Dermis microvascular lymphatic vessel endothelial cell (primary cell): ENCODE results near the gene NANOS3. TPM values are rescaled to one million over a fixed set of nuclear protein-coding genes. Genes with fewer than 3 reads are reported as not detected.
"Not testable (repeated sequence)": the region's sequence is repeated elsewhere in the genome, so short reads cannot be mapped to it uniquely, and the experiment has no call there.

Experiments
- DNase-seq, 2 donors: peaks; one replicate each; pipeline versions ENCODE4 v3.0.0 to v3.0.0-alpha.2; 2010; ENCODE audit warnings: low read depth in 2 of 2
- total RNA-seq: library from RNA; depleted of rRNA; stranded (reverse); fragments of >200 nt; gene quantifications from 2 replicates; pipeline ENCODE4 v1.2.1, GENCODE V29; 2014

The NANOS3 gene
- total RNA-seq, 1 donor from 2014 or later: not detected

GRCh38 chr19:13843104-13843921 is 33.6 kb upstream of the NANOS3 start:
- peak in 1 of 2 donors; percentile 70 for DNase-seq

GRCh38 chr19:13844130-13844631 is 32.8 kb upstream of the NANOS3 start:
- DNase-seq: no peak

- DNase-seq: peak; percentile 94 to 96
These were observed 30.2 kb upstream of the NANOS3 start for GRCh38 chr19:13846557-13847406.

DNA sequence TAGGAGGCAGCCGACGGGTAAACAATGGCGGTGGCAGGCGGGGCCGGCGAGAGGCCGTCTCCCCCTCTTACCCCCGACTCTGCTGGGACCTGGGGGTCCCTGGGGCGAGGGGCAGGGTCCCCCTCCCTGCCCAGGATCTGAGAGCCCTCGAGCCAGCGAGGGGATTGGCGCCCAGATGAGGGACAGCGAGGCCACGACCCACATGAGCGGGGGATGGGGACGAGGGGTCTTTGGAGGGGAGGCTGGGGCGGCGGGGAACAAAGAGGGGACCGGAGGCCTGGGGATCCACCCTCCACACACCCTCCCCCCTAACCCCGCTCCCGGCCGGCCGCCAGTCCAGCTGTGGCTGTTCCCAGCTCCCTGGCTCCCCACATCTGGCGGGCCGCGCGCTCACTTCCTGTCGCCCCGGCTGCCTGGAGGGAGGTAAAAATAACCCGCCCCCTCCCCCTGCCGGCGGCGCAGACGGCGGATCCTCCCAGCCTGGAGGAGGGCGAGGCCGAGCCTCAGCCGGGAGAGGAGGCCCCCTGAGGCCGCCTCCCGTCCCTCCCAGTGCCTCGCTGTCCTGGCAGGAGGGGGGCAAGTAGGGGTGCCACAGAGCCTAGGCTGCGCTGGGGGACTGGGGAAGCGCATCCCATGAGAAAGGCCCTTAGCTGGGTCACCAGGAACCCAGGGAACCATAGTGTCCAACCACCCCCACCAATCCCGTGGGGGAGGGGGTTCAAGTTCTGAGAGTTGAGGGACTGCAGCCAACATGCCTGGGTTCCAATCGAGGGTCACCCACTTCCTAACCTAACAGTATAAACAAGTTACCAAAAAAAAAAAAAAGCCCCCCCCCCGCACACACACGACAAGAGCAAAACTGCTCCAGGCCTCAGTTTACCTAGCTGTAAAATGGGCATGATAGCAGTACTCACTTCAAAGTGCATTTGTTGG is 29.3 kb upstream of the NANOS3 start:
- DNase-seq: peak; percentile 73 to 95

- no peak for DNase-seq
These were observed 28.6 kb upstream of the NANOS3 start for GRCh38 chr19:13848340-13848677.

GRCh38 chr19:13848798-13849676 is 27.9 kb upstream of the NANOS3 start:
- DNase-seq: no peak

DNA sequence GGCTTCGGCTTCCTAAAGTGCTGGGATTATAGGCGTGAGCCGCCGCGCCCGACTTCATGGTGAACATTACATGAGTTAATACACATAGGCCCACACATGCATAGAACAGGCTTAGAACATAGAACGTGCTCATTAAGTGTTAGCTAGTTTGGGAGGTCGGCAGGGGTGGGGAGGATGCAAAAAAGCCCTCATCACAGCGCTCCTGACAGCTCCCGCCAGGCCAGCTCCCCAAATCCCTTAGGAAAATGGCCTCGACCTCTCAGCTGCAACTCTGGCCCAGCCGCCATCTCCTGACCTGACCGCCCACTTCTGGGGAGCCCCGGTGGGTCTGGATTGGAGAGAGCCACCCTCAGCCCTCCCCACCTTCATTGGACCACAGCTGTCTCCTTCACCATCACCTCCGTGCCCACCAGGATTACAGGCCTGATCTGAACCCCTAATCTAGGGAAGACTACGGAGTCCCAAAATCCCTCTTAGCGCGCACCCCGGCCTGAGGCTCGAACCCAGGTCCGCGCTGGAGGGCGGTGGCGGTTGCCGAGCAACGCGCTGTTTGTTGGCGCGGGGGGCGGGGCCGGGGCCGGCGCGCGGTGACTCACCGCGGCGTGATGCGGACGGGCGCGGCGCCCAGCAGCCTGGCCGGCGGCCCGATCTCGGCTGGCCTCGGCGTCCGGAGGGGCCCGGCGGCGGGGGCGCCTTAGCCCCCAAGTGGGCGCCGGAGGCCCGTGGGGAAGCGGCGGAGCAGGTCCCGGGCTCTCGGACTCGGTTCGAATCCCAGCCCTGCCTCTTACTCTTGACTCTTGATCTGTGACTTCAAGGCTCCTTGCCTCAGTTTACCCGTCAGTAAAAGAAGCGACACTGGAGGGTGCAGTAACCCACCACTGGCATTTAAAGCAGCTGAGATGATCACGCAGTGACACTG is 26.7 kb upstream of the NANOS3 start:
- DNase-seq: peak; percentile 45 to 87

GRCh38 chr19:13850910-13851733 is 25.8 kb upstream of the NANOS3 start:
- peak; percentile 75 to 97 for DNase-seq

DNA sequence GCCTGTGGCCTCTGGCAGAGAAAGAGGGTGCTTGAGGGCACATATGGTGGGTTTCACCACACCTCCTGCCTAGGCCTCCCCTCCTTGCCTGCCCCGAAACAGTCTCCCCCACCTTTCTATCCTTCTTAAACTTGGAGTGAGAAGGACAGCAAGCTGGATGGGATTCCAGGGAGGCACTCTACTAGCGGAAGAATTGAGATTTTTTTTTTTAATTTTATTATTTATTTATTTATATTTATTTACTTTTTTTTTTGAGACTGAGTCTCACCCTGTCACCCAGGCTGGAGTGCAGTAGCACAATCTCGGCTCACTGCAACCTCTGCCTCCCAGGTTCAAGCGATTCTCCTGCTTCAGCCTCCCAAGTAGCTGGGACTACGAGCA is 25.2 kb upstream of the NANOS3 start:
- not testable (repeated sequence) for DNase-seq

DNA sequence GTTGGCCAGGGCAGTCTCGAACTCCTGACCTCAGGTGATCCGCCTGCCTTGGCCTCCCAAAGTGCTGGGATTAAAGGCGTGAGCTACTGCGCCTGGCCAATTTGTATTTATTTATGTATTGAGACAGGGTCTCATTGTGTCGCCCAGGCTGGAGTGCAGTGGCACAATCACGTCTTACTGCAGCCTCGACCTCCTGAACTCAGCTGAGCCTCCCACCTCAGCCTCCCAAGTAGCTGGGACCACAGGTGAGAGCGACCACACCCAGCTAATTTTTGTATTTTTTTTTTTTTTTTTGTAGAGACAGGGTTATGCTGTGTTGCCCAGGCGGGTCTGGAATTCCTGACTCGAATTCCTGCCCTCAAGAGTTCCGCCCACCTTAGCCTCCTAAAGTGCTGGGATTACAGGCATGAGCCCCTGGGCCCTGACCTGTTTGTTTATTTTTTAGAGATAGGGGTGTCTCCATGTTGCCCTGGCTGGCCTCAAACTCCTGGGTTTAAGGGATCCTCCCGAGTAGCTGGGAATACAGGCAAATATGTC is 24.7 kb upstream of the NANOS3 start:
- not testable (repeated sequence) for DNase-seq

GRCh38 chr19:13856497-13856896 is 20.4 kb upstream of the NANOS3 start:
- no peak for DNase-seq

DNA sequence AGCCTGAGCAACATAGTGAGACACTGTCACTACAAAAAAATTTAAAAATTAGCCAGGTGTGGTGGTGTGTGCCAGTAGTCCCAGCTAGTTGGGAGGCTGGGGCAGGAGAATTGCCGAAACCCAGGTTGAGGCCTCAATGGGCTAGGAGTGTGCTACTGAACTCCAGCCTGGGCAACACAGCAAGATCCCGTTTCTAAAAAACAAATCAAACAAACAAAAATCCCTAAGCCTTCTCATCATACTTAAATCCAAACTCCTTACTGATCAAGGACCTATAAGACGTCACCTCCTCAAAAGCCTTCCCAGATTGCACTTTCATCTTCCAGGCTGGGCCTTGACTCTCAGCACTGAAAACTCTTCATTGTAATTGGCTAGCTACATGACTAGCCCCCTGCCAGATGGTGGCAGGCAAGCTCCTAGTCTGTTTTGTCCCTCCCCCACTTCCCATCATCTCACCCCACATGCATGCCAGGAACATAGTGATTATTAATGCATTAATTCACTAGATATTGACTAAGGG is 17.5 kb upstream of the NANOS3 start:
- DNase-seq: peak in 1 of 2 donors; percentile 71

- DNase-seq: no peak
These were observed 16.1 kb upstream of the NANOS3 start for GRCh38 chr19:13860679-13861391.

DNA sequence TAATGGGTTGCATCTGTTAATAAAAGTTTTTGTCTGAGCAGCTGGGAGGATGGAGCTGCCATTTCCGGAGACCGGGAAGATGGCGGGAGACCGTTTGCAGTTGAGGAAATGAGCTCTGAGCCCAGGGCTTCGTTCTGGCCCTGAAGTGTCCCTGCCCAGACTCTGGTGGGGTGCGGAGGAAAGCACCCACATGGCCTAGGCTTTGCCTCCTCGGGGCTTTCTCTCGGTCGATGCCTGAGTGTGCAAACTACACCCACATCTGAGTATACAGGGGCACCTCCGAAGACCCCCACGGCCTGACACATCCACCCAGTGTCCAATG is 15.6 kb upstream of the NANOS3 start:
- no peak for DNase-seq

DNA sequence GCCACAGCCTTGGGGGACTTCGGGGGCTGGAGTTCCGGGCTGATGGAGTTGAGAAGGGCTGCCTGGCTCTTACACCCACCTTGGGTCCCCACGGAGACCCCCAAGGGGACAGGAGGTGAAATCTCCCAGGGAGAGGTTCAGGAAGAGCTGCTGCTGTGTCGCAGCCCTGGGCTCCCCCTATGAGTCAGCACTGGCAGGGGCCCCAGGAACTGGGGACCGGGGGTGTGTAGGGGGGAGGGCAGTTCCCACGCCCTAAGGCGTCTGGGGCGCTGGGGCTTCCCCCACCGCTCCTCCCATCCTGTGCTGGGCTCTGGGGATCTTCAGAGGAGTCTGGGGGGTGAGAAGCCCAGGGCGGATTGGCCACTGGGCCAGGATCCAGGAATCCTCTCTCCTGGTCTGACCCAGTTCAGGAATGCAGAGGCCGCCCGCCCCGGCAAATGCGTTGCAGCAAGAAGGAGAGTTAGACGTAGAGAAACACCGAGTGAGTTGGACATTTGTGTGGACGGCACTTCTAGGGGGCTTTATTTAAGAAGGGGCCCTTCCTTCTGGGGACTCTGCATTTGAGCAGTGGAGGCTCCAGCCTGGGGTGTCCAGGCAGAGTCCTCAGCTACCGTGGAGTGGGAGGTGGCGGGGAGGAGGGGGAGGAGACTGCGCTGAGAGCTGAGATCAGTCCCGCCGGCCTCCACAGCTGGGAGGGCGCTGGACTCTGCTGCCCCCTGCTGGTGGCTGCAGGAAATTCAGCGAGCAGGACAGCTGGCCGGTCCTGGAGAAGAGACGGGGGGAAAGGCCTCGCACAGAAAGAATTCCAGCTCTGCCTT is 15.0 kb upstream of the NANOS3 start:
- peak; percentile 74 to 89 for DNase-seq

DNA sequence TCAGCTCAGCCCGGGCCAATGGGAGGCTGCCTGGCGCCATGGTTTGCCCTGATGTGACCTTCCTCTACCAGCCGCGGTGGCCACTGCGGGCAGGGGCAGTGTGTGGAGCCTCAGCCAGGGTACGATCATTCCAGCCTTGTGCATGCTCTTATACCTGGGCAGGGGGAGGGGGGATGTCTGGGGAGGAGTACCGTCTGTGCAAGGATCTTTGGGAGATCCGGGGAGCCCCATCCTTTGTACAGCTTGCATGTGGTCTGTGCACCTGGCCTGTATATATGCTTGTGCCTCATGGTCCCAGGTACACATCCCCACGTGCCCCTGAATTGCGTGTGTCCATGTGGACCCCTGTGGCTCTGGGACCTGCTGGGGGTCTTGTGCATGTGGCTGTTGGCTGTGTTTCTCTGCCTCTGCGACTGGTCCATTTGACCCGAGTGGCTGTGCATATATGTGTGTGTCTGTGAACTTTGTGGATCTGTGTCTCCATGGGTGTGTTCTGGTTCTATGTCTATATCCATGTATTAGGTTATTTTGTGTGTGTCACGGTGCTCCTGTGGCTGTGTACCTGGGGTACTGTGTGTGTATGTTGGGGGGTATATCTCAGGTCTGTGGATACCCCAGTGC is 12.8 kb upstream of the NANOS3 start:
- no peak for DNase-seq
